ENCODE data around the gene GUCA1A.

- no peak for TF ChIP-seq CTCF (IDR thresholded peaks at IDR 0.05; ENCODE audit: low read depth, low read length)
- no peak for TF ChIP-seq MAX (IDR thresholded peaks at IDR 0.05; ENCODE audit: low read depth, low read length)
- no peak for TF ChIP-seq POLR2A (IDR thresholded peaks at IDR 0.05; ENCODE audit: extremely low read depth, insufficient read length)
Measured at GRCh38 chr6:42222448-42222847, 49.3 kb downstream of the GUCA1A start.
